ENCODE results near the gene EPB41L2. TPM values are rescaled to one million over a fixed set of nuclear protein-coding genes. Genes with fewer than 3 reads are reported as not detected.

The EPB41L2 gene
- total RNA-seq, 1 donor from 2014 or later: 3.2 TPM

- FAIRE-seq: no peak
- Histone ChIP-seq H3K27me3 (ENCODE audit: control insufficient read depth, insufficient read depth, low read length) (no peaks in the 10 kb centered on the region), H3K36me3 (ENCODE audit: control insufficient read depth, insufficient read depth, low read length) (no peaks in the 10 kb centered on the region), H3K4me3 (ENCODE audit: low read depth, low read length) (no peak overlapping the region)
- DNase-seq (ENCODE audit: low read depth): no peak
- TF ChIP-seq, protein P1, sequence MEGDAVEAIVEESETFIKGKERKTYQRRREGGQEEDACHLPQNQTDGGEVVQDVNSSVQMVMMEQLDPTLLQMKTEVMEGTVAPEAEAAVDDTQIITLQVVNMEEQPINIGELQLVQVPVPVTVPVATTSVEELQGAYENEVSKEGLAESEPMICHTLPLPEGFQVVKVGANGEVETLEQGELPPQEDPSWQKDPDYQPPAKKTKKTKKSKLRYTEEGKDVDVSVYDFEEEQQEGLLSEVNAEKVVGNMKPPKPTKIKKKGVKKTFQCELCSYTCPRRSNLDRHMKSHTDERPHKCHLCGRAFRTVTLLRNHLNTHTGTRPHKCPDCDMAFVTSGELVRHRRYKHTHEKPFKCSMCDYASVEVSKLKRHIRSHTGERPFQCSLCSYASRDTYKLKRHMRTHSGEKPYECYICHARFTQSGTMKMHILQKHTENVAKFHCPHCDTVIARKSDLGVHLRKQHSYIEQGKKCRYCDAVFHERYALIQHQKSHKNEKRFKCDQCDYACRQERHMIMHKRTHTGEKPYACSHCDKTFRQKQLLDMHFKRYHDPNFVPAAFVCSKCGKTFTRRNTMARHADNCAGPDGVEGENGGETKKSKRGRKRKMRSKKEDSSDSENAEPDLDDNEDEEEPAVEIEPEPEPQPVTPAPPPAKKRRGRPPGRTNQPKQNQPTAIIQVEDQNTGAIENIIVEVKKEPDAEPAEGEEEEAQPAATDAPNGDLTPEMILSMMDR (IDR thresholded peaks at IDR 0.05; ENCODE audit: insufficient read depth, low read length, severe bottlenecking): no peak
Measured at GRCh38 chr6:130933712-130934200, 129.3 kb downstream of the EPB41L2 start.

DNA sequence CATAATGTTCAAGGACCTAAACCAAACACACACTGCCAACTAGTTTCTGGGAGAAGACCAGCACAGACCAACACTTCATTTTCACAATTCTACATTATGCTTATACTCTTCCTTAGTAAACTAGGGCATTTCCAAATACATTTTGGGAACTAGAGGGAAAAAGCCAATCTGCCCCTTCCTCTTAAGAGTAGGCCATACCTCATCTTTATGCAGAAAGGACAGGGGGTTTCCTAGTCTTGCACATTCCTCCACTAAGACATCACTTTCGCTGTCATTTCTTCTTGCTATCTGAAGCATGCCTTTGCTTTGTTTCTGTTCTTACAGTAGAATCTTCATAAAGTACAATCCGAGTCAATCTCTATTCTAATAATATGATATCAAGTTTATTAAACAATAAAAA lies 130.1 kb downstream of the EPB41L2 start:
- no peak for FAIRE-seq
- TF ChIP-seq, protein P1 (IDR thresholded peaks at IDR 0.05; ENCODE audit: insufficient read depth, low read length, severe bottlenecking): no peak

DNA sequence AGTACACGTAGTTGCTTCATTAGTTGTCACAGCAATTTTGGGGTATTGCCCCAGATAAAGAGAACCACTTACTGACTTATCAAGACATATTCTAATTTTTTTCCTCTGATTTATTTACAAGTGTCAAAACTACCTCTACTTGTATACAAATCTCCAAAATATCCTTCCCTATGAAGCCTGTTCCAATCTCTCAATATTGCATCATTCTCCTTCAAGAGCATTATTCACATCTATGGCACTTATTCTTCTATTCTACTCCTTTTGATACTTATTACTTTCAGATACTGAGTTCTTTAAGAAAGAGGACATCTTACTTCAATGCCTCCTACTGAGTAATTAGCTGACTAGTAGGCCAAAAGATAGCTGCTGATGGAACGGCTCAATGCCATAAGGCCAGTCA lies 130.6 kb downstream of the EPB41L2 start:
- Histone ChIP-seq H3K36me3 (ENCODE audit: control insufficient read depth, insufficient read depth, low read length) (no peaks in the 10 kb centered on the region), H3K4me3 (ENCODE audit: low read depth, low read length) (no peak overlapping the region), H3K27me3 (ENCODE audit: control insufficient read depth, insufficient read depth, low read length) (no peaks in the 10 kb centered on the region)
- TF ChIP-seq, protein P1 (IDR thresholded peaks at IDR 0.05; ENCODE audit: insufficient read depth, low read length, severe bottlenecking): no peak
- no peak for DNase-seq (ENCODE audit: low read depth)
- FAIRE-seq: peak; percentile 40

More for the DNA sequence above, 130.1 kb downstream of the EPB41L2 start:
- no peaks in the 10 kb centered on the region for H3K36me3 ChIP-seq (ENCODE audit: control insufficient read depth, insufficient read depth, low read length)
- H3K4me3 ChIP-seq (ENCODE audit: low read depth, low read length): no peak overlapping the region
- DNase-seq (ENCODE audit: low read depth): no peak
- H3K27me3 ChIP-seq (ENCODE audit: control insufficient read depth, insufficient read depth, low read length): no peaks in the 10 kb centered on the region

- FAIRE-seq (no peak), DNase-seq (ENCODE audit: low read depth) (no peak)
- no peaks in the 10 kb centered on the region for H3K36me3 ChIP-seq (ENCODE audit: control insufficient read depth, insufficient read depth, low read length)
- H3K4me3 ChIP-seq (ENCODE audit: low read depth, low read length): no peak overlapping the region
- no peaks in the 10 kb centered on the region for H3K27me3 ChIP-seq (ENCODE audit: control insufficient read depth, insufficient read depth, low read length)
- TF ChIP-seq, protein P1 (IDR thresholded peaks at IDR 0.05; ENCODE audit: insufficient read depth, low read length, severe bottlenecking): no peak
Measured at GRCh38 chr6:130931683-130932082, 131.4 kb downstream of the EPB41L2 start.

DNA sequence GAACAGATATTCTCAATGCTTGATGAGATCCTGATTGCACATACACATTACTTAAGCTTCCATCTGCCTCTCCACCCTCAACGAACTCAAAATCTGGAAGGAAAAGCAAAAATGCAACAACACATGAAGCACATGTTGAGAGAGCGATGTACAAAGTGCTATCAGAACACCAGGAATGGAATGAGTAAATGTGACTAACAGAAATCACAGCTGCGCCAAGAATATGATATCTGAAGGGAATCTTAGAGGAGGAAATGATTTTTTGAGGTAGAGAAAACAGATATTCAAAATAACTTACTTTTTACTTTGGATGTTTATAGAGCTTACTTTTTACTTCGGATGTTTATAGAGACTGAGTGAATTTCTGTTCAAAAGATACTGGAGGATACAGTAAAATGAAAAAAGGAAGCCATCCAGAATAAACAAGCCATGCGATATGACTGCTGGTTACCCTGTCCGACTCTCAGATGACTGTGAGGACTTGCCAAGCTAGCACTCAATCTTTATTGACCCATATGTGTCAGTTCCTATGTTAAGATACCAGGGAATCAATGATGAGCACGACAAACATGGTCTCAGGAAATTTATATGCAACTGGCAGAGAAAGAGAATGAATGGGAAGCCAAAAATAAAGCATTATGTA lies 133.9 kb downstream of the EPB41L2 start:
- H3K36me3 ChIP-seq (ENCODE audit: control insufficient read depth, insufficient read depth, low read length): no peaks in the 10 kb centered on the region
- FAIRE-seq (no peak), DNase-seq (ENCODE audit: low read depth) (no peak)
- no peak overlapping the region for H3K4me3 ChIP-seq (ENCODE audit: low read depth, low read length)
- TF ChIP-seq, protein P1 (IDR thresholded peaks at IDR 0.05; ENCODE audit: insufficient read depth, low read length, severe bottlenecking): no peak
- H3K27me3 ChIP-seq (ENCODE audit: control insufficient read depth, insufficient read depth, low read length): no peaks in the 10 kb centered on the region

All from bronchial epithelial cell (primary cell).